ENCODE measurements around the gene CSKMT.
A peak's percentile ranks its signal among the peaks of the same experiment; 100 is the strongest.

The CSKMT gene

GRCh38 chr11:62622476-62623089 is 42.5 kb upstream of the CSKMT start:
- no peak overlapping the region for H3K4me3 ChIP-seq (ENCODE audit: low read length)

GRCh38 chr11:62627713-62628112 is 37.4 kb upstream of the CSKMT start:
- no CpG with 5 or more reads among the region's 3 CpGs for WGBS (ENCODE audit: extremely low coverage, insufficient coverage, low lambda C conversion rate)
- Histone ChIP-seq H3K56ac (ENCODE audit: low read length) (no peak overlapping the region), H3K36me3 (ENCODE audit: control insufficient read depth, insufficient read depth, low read length) (peaks cover 34% of the 10 kb centered on the region), H3K4me1 (ENCODE audit: control insufficient read depth, low read depth, low read length) (no peaks in the 10 kb centered on the region), H3K27ac (ENCODE audit: low read depth, low read length) (no peak overlapping the region), H3K9ac (ENCODE audit: low read length) (no peak overlapping the region), H3K4ac (ENCODE audit: low read depth, low read length) (no peak overlapping the region), H2BK15ac (replicated peaks; ENCODE audit: low read depth) (no peak overlapping the region), H3K4me3 (ENCODE audit: low read length) (no peak overlapping the region), H3K23ac (ENCODE audit: low read length) (no peak overlapping the region), H4K8ac (ENCODE audit: low read depth, low read length) (no peak overlapping the region), H3K27me3 (ENCODE audit: insufficient read depth, low read length, poor library complexity) (no peaks in the 10 kb centered on the region), H3K79me1 (ENCODE audit: low read length) (no peaks in the 10 kb centered on the region), H3K79me2 (ENCODE audit: control insufficient read depth, insufficient read depth, low read length) (no peaks in the 10 kb centered on the region), H3K4me2 (ENCODE audit: low read length) (no peak overlapping the region), H4K5ac (ENCODE audit: low read length) (no peak overlapping the region), H3K18ac (ENCODE audit: low read length) (no peak overlapping the region), H2BK120ac (ENCODE audit: low read depth, low read length) (no peak overlapping the region), H2AK5ac (ENCODE audit: low read length) (no peak overlapping the region), H2BK5ac (ENCODE audit: low read length) (no peak overlapping the region)
- no peak for DNase-seq

More at GRCh38 chr11:62622476-62623089, 42.5 kb upstream of the CSKMT start:
- peak overlapping the region; percentile 61 for H3K56ac ChIP-seq (ENCODE audit: low read length)
- H3K23ac ChIP-seq (ENCODE audit: low read length): no peak overlapping the region
- H3K79me1 ChIP-seq (ENCODE audit: low read length): no peaks in the 10 kb centered on the region
- no peaks in the 10 kb centered on the region for H3K79me2 ChIP-seq (ENCODE audit: control insufficient read depth, insufficient read depth, low read length)
- H4K8ac ChIP-seq (ENCODE audit: low read depth, low read length): no peak overlapping the region
- peaks cover 2% of the 10 kb centered on the region for H3K4me1 ChIP-seq (ENCODE audit: control insufficient read depth, low read depth, low read length)
- no peak overlapping the region for H3K4ac ChIP-seq (ENCODE audit: low read depth, low read length)
- H3K9ac ChIP-seq (ENCODE audit: low read length): peak overlapping the region; percentile 47
- H4K5ac ChIP-seq (ENCODE audit: low read length): no peak overlapping the region
- no peaks in the 10 kb centered on the region for H3K27me3 ChIP-seq (ENCODE audit: insufficient read depth, low read length, poor library complexity)
- no peak overlapping the region for H2BK5ac ChIP-seq (ENCODE audit: low read length)
- H3K36me3 ChIP-seq (ENCODE audit: control insufficient read depth, insufficient read depth, low read length): peaks cover 15% of the 10 kb centered on the region
- no peak overlapping the region for H2BK120ac ChIP-seq (ENCODE audit: low read depth, low read length)
- H2AK5ac ChIP-seq (ENCODE audit: low read length): no peak overlapping the region
- no peak overlapping the region for H2BK15ac ChIP-seq (replicated peaks; ENCODE audit: low read depth)
- H3K4me2 ChIP-seq (ENCODE audit: low read length): peak overlapping the region; percentile 45
- H3K27ac ChIP-seq (ENCODE audit: low read depth, low read length): peak overlapping the region; percentile 64
- no CpG with 5 or more reads among the region's 7 CpGs for WGBS (ENCODE audit: extremely low coverage, insufficient coverage, low lambda C conversion rate)
- peak; percentile 83 for DNase-seq
- H3K18ac ChIP-seq (ENCODE audit: low read length): no peak overlapping the region

GRCh38 chr11:62632492-62632891 is 32.6 kb upstream of the CSKMT start:
- Histone ChIP-seq H3K18ac (ENCODE audit: low read length) (no peak overlapping the region), H3K79me1 (ENCODE audit: low read length) (no peaks in the 10 kb centered on the region), H2AK5ac (ENCODE audit: low read length) (no peak overlapping the region), H3K79me2 (ENCODE audit: control insufficient read depth, insufficient read depth, low read length) (no peaks in the 10 kb centered on the region), H2BK5ac (ENCODE audit: low read length) (no peak overlapping the region), H2BK120ac (ENCODE audit: low read depth, low read length) (no peak overlapping the region), H3K4me2 (ENCODE audit: low read length) (no peak overlapping the region), H3K27ac (ENCODE audit: low read depth, low read length) (no peak overlapping the region), H3K4ac (ENCODE audit: low read depth, low read length) (no peak overlapping the region), H4K8ac (ENCODE audit: low read depth, low read length) (no peak overlapping the region), H3K4me3 (ENCODE audit: low read length) (no peak overlapping the region), H3K27me3 (ENCODE audit: insufficient read depth, low read length, poor library complexity) (no peaks in the 10 kb centered on the region), H3K9ac (ENCODE audit: low read length) (no peak overlapping the region), H3K4me1 (ENCODE audit: control insufficient read depth, low read depth, low read length) (no peaks in the 10 kb centered on the region), H2BK15ac (replicated peaks; ENCODE audit: low read depth) (no peak overlapping the region), H3K23ac (ENCODE audit: low read length) (no peak overlapping the region), H4K5ac (ENCODE audit: low read length) (no peak overlapping the region), H3K36me3 (ENCODE audit: control insufficient read depth, insufficient read depth, low read length) (peaks cover 36% of the 10 kb centered on the region), H3K56ac (ENCODE audit: low read length) (no peak overlapping the region)
- WGBS (ENCODE audit: extremely low coverage, insufficient coverage, low lambda C conversion rate): no CpG with 5 or more reads among the region's 6 CpGs
- no peak for DNase-seq

- Histone ChIP-seq H3K23ac (ENCODE audit: low read length) (no peak overlapping the region), H4K5ac (ENCODE audit: low read length) (no peak overlapping the region), H3K18ac (ENCODE audit: low read length) (no peak overlapping the region), H2AK5ac (ENCODE audit: low read length) (no peak overlapping the region), H3K4me2 (ENCODE audit: low read length) (no peak overlapping the region), H3K79me1 (ENCODE audit: low read length) (peaks cover 18% of the 10 kb centered on the region), H2BK15ac (replicated peaks; ENCODE audit: low read depth) (no peak overlapping the region), H3K56ac (ENCODE audit: low read length) (no peak overlapping the region), H3K27me3 (ENCODE audit: insufficient read depth, low read length, poor library complexity) (no peaks in the 10 kb centered on the region), H2BK120ac (ENCODE audit: low read depth, low read length) (no peak overlapping the region), H4K8ac (ENCODE audit: low read depth, low read length) (no peak overlapping the region), H2BK5ac (ENCODE audit: low read length) (no peak overlapping the region), H3K4ac (ENCODE audit: low read depth, low read length) (no peak overlapping the region), H3K4me1 (ENCODE audit: control insufficient read depth, low read depth, low read length) (no peaks in the 10 kb centered on the region), H3K4me3 (ENCODE audit: low read length) (no peak overlapping the region), H3K9ac (ENCODE audit: low read length) (no peak overlapping the region), H3K79me2 (ENCODE audit: control insufficient read depth, insufficient read depth, low read length) (peaks cover 26% of the 10 kb centered on the region), H3K36me3 (ENCODE audit: control insufficient read depth, insufficient read depth, low read length) (peaks cover 6% of the 10 kb centered on the region), H3K27ac (ENCODE audit: low read depth, low read length) (no peak overlapping the region)
- WGBS (ENCODE audit: extremely low coverage, insufficient coverage, low lambda C conversion rate): no CpG with 5 or more reads among the region's 8 CpGs
- DNase-seq: no peak
These were observed 20.9 kb upstream of the CSKMT start for GRCh38 chr11:62644220-62644619.

GRCh38 chr11:62645671-62645945 is 19.5 kb upstream of the CSKMT start:
- Histone ChIP-seq H3K4ac (ENCODE audit: low read depth, low read length) (peak overlapping the region; percentile 99), H3K4me3 (ENCODE audit: low read length) (peak overlapping the region; percentile 96), H3K27ac (ENCODE audit: low read depth, low read length) (peak overlapping the region; percentile 90), H4K8ac (ENCODE audit: low read depth, low read length) (no peak overlapping the region), H3K4me1 (ENCODE audit: control insufficient read depth, low read depth, low read length) (no peaks in the 10 kb centered on the region), H3K56ac (ENCODE audit: low read length) (peak overlapping the region; percentile 98), H2BK15ac (replicated peaks; ENCODE audit: low read depth) (no peak overlapping the region), H3K9ac (ENCODE audit: low read length) (peak overlapping the region; percentile 99), H2BK5ac (ENCODE audit: low read length) (no peak overlapping the region), H2AK5ac (ENCODE audit: low read length) (peak overlapping the region; percentile 87), H3K18ac (ENCODE audit: low read length) (no peak overlapping the region), H3K79me2 (ENCODE audit: control insufficient read depth, insufficient read depth, low read length) (peaks cover 26% of the 10 kb centered on the region), H3K23ac (ENCODE audit: low read length) (peak overlapping the region; percentile 48), H3K4me2 (ENCODE audit: low read length) (peak overlapping the region; percentile 99), H2BK120ac (ENCODE audit: low read depth, low read length) (no peak overlapping the region), H3K36me3 (ENCODE audit: control insufficient read depth, insufficient read depth, low read length) (peaks cover 10% of the 10 kb centered on the region), H4K5ac (ENCODE audit: low read length) (no peak overlapping the region), H3K27me3 (ENCODE audit: insufficient read depth, low read length, poor library complexity) (no peaks in the 10 kb centered on the region), H3K79me1 (ENCODE audit: low read length) (peaks cover 17% of the 10 kb centered on the region)
- no CpG with 5 or more reads among the region's 11 CpGs for whole genome bisulfite sequencing (ENCODE audit: extremely low coverage, insufficient coverage, low lambda C conversion rate)
- no peak for DNase-seq

All from mesendoderm (in vitro differentiated cells).